DND-41 (cell line): ENCODE results near the gene PDE1A.
"Not testable (repeated sequence)": the region's sequence is repeated elsewhere in the genome, so short reads cannot be mapped to it uniquely, and the experiment has no call there.

Experiments
- CTCF ChIP-seq: IDR thresholded peaks from 2 replicates; pipeline ENCODE4 v1.5.1; 2012; ENCODE audit warnings: borderline replicate concordance, low read length, moderate library complexity, mild to moderate bottlenecking; ENCODE audit not compliant: poor library complexity, severe bottlenecking; ENCODE audit errors: extremely low read depth
- EZH2 ChIP-seq: IDR thresholded peaks from 3 replicates; pipeline ENCODE4 v1.6.1; 2012; ENCODE audit warnings: borderline replicate concordance, low read depth, mild to moderate bottlenecking, moderate library complexity, low read length, inconsistent platforms; ENCODE audit not compliant: severe bottlenecking

- not testable (repeated sequence) for TF ChIP-seq CTCF, EZH2
Observed at GRCh38 chr2:182386267-182386880, 40.5 kb downstream of the PDE1A start.
